ENCODE results near the gene KRAS.

The KRAS gene

GRCh38 chr12:25256826-25257225, 6.1 kb upstream of the KRAS start:
- in situ Hi-C loops (cut with HindIII; ENCODE audit: low sequenced_read_pairs) = no loop called here

- in situ Hi-C loops (cut with HindIII; ENCODE audit: low sequenced_read_pairs) = no loop called here
These were observed 5.3 kb upstream of the KRAS start for GRCh38 chr12:25256005-25256404.

- in situ Hi-C loops (cut with HindIII; ENCODE audit: low sequenced_read_pairs) = no loop called here
These were observed 3.6 kb upstream of the KRAS start for GRCh38 chr12:25254271-25254880.

- in situ Hi-C loops (cut with HindIII; ENCODE audit: low sequenced_read_pairs) = no loop called here
These were observed 2.8 kb upstream of the KRAS start for GRCh38 chr12:25253371-25254068.

GRCh38 chr12:25252946-25253345, 2.2 kb upstream of the KRAS start:
- in situ Hi-C loops (cut with HindIII; ENCODE audit: low sequenced_read_pairs) = no loop called here

- in situ Hi-C loops (cut with HindIII; ENCODE audit: low sequenced_read_pairs) = no loop called here
These were observed 1.0 kb upstream of the KRAS start for GRCh38 chr12:25251769-25252168.

- in situ Hi-C loops (cut with HindIII; ENCODE audit: low sequenced_read_pairs) = no loop called here
These were observed 594 bp downstream of the KRAS start for GRCh38 chr12:25249931-25250738.

- in situ Hi-C loops (cut with HindIII; ENCODE audit: low sequenced_read_pairs) = no loop called here
These were observed 2.0 kb downstream of the KRAS start for GRCh38 chr12:25248732-25249131.

GRCh38 chr12:25248137-25248536, 2.6 kb downstream of the KRAS start:
- in situ Hi-C loops (cut with HindIII; ENCODE audit: low sequenced_read_pairs) = no loop called here

- in situ Hi-C loops (cut with HindIII; ENCODE audit: low sequenced_read_pairs) = no loop called here
These were observed 5.2 kb downstream of the KRAS start for GRCh38 chr12:25245491-25245890.

- in situ Hi-C loops (cut with HindIII; ENCODE audit: low sequenced_read_pairs) = no loop called here
These were observed 7.1 kb downstream of the KRAS start for GRCh38 chr12:25243680-25243990.

GRCh38 chr12:25242981-25243679, 7.6 kb downstream of the KRAS start:
- in situ Hi-C loops (cut with HindIII; ENCODE audit: low sequenced_read_pairs) = no loop called here

- in situ Hi-C loops (cut with HindIII; ENCODE audit: low sequenced_read_pairs) = no loop called here
These were observed 9.3 kb downstream of the KRAS start for GRCh38 chr12:25241167-25242020.

- in situ Hi-C loops (cut with HindIII; ENCODE audit: low sequenced_read_pairs) = no loop called here
These were observed 14.1 kb downstream of the KRAS start for GRCh38 chr12:25236626-25237025.

- in situ Hi-C loops (cut with HindIII; ENCODE audit: low sequenced_read_pairs) = no loop called here
These were observed 14.5 kb downstream of the KRAS start for GRCh38 chr12:25236190-25236589.

GRCh38 chr12:25213338-25213737, 37.4 kb downstream of the KRAS start:
- in situ Hi-C loops (cut with HindIII; ENCODE audit: low sequenced_read_pairs) = no loop called here

- in situ Hi-C loops (cut with HindIII; ENCODE audit: low sequenced_read_pairs) = no loop called here
These were observed 42.2 kb downstream of the KRAS start for GRCh38 chr12:25208554-25208953.

GRCh38 chr12:25207846-25208245, 42.9 kb downstream of the KRAS start:
- in situ Hi-C loops (cut with HindIII; ENCODE audit: low sequenced_read_pairs) = no loop called here

- in situ Hi-C loops (cut with HindIII; ENCODE audit: low sequenced_read_pairs) = no loop called here
These were observed 43.3 kb downstream of the KRAS start for GRCh38 chr12:25207411-25207810.

GRCh38 chr12:25202137-25202536, 48.6 kb downstream of the KRAS start:
- in situ Hi-C loops (cut with HindIII; ENCODE audit: low sequenced_read_pairs) = no loop called here

- in situ Hi-C loops (cut with HindIII; ENCODE audit: low sequenced_read_pairs) = no loop called here
These were observed 50.0 kb downstream of the KRAS start for GRCh38 chr12:25200703-25201102.
